ENCODE measurements around the gene FNDC1. TPM values are rescaled to one million over a fixed set of nuclear protein-coding genes. Genes with fewer than 3 reads are reported as not detected.
A peak's percentile ranks its signal among the peaks of the same experiment; 100 is the strongest.

The FNDC1 gene
- total RNA-seq, 1 experiment from 2014 or later, result not detected

- in situ Hi-C loops (cut with HindIII; ENCODE audit: low sequenced_read_pairs), result no loop called here
These were observed 27.3 kb downstream of the FNDC1 start for GRCh38 chr6:159196430-159196975.

GRCh38 chr6:159197251-159197650, 28.1 kb downstream of the FNDC1 start:
- DNase-seq (ENCODE audit: low spot score), result no peak
- in situ Hi-C loops (cut with HindIII; ENCODE audit: low sequenced_read_pairs), result no loop called here

More at GRCh38 chr6:159196430-159196975, 27.3 kb downstream of the FNDC1 start:
- DNase-seq (ENCODE audit: low spot score), result no peak

GRCh38 chr6:159201336-159201735, 32.1 kb downstream of the FNDC1 start:
- in situ Hi-C loops (cut with HindIII; ENCODE audit: low sequenced_read_pairs), result no loop called here
- no peak for DNase-seq (ENCODE audit: low spot score)

GRCh38 chr6:159203304-159204005, 34.3 kb downstream of the FNDC1 start:
- no peak for DNase-seq (ENCODE audit: low spot score)
- in situ Hi-C loops (cut with HindIII; ENCODE audit: low sequenced_read_pairs), result no loop called here

GRCh38 chr6:159204605-159205004, 35.4 kb downstream of the FNDC1 start:
- in situ Hi-C loops (cut with HindIII; ENCODE audit: low sequenced_read_pairs), result no loop called here
- DNase-seq (ENCODE audit: low spot score), result no peak

- in situ Hi-C loops (cut with HindIII; ENCODE audit: low sequenced_read_pairs), result no loop called here
- DNase-seq (ENCODE audit: low spot score), result no peak
These were observed 42.8 kb downstream of the FNDC1 start for GRCh38 chr6:159212028-159212427.

- in situ Hi-C loops (cut with HindIII; ENCODE audit: low sequenced_read_pairs), result no loop called here
These were observed 43.5 kb downstream of the FNDC1 start for GRCh38 chr6:159212525-159213280.

GRCh38 chr6:159213405-159213804, 44.2 kb downstream of the FNDC1 start:
- in situ Hi-C loops (cut with HindIII; ENCODE audit: low sequenced_read_pairs), result no loop called here
- no peak for DNase-seq (ENCODE audit: low spot score)

More at GRCh38 chr6:159212525-159213280, 43.5 kb downstream of the FNDC1 start:
- DNase-seq (ENCODE audit: low spot score), result no peak

- in situ Hi-C loops (cut with HindIII; ENCODE audit: low sequenced_read_pairs), result no loop called here
- DNase-seq (ENCODE audit: low spot score), result no peak
These were observed 45.1 kb downstream of the FNDC1 start for GRCh38 chr6:159214281-159214680.

GRCh38 chr6:159217595-159218275, 48.5 kb downstream of the FNDC1 start:
- in situ Hi-C loops (cut with HindIII; ENCODE audit: low sequenced_read_pairs), result no loop called here
- peak; percentile 47 for DNase-seq (ENCODE audit: low spot score)

- DNase-seq (ENCODE audit: low spot score), result no peak
- in situ Hi-C loops (cut with HindIII; ENCODE audit: low sequenced_read_pairs), result no loop called here
These were observed 50.9 kb downstream of the FNDC1 start for GRCh38 chr6:159220093-159220492.

- DNase-seq (ENCODE audit: low spot score), result no peak
- in situ Hi-C loops (cut with HindIII; ENCODE audit: low sequenced_read_pairs), result no loop called here
These were observed 52.4 kb downstream of the FNDC1 start for GRCh38 chr6:159221486-159222170.

- in situ Hi-C loops (cut with HindIII; ENCODE audit: low sequenced_read_pairs), result no loop called here
- no peak for DNase-seq (ENCODE audit: low spot score)
These were observed 55.3 kb downstream of the FNDC1 start for GRCh38 chr6:159224452-159224851.

GRCh38 chr6:159229651-159230051, 60.5 kb downstream of the FNDC1 start:
- in situ Hi-C loops (cut with HindIII; ENCODE audit: low sequenced_read_pairs), result no loop called here
- peak; percentile 89 for DNase-seq (ENCODE audit: low spot score)

GRCh38 chr6:159232106-159232645, 63.0 kb downstream of the FNDC1 start:
- no peak for DNase-seq (ENCODE audit: low spot score)
- in situ Hi-C loops (cut with HindIII; ENCODE audit: low sequenced_read_pairs), result no loop called here

GRCh38 chr6:159232751-159233150, 63.6 kb downstream of the FNDC1 start:
- DNase-seq (ENCODE audit: low spot score), result no peak
- in situ Hi-C loops (cut with HindIII; ENCODE audit: low sequenced_read_pairs), result no loop called here

GRCh38 chr6:159233365-159234101, 64.3 kb downstream of the FNDC1 start:
- in situ Hi-C loops (cut with HindIII; ENCODE audit: low sequenced_read_pairs), result no loop called here
- DNase-seq (ENCODE audit: low spot score), result no peak

- in situ Hi-C loops (cut with HindIII; ENCODE audit: low sequenced_read_pairs), result no loop called here
- DNase-seq (ENCODE audit: low spot score), result no peak
These were observed 64.9 kb downstream of the FNDC1 start for GRCh38 chr6:159234102-159234553.
